Progenitor cell of endocrine pancreas (in vitro differentiated cells): ENCODE results near the gene ID4. TPM values are rescaled to one million over a fixed set of nuclear protein-coding genes. Genes with fewer than 3 reads are reported as not detected.

Experiments
- DNase-seq: peaks from one replicate; pipeline ENCODE4 v3.0.0; 2021; ENCODE audit warnings: low spot score; ENCODE audit not compliant: unreplicated experiment
- H3K27ac Mint-ChIP-seq: 2 replicates; pipeline ENCODE4 v1.8.0; 2021; ENCODE audit warnings: mild to moderate bottlenecking, moderate library complexity, mixed read lengths
- H3K27me3 Mint-ChIP-seq: 2 replicates; pipeline ENCODE4 v1.8.0; 2021; ENCODE audit warnings: mixed read lengths
- H3K36me3 Mint-ChIP-seq: 2 replicates; pipeline ENCODE4 v1.8.0; 2022; ENCODE audit warnings: mixed read lengths; ENCODE audit not compliant: insufficient read depth
- H3K4me1 Mint-ChIP-seq: 2 replicates; pipeline ENCODE4 v1.8.0; 2021; ENCODE audit warnings: low read depth, mixed read lengths
- H3K4me3 Mint-ChIP-seq: 2 replicates; pipeline ENCODE4 v1.8.0; 2021; ENCODE audit warnings: low read depth, mild to moderate bottlenecking, moderate library complexity, mixed read lengths
- H3K9me3 Mint-ChIP-seq: 2 replicates; pipeline ENCODE4 v1.8.0; 2021; ENCODE audit warnings: low read depth, mixed read lengths
- total RNA-seq: library from RNA; stranded (reverse); gene quantifications from 2 replicates; pipeline ENCODE4 v1.2.1, GENCODE V29; 2021
- TF ChIP-seq, protein P1 (sequence below): fragments of 200-600 bp; sonication (generic); IDR thresholded peaks from one replicate; pipeline ENCODE4 v1.5.0; 2021; ENCODE audit warnings: antibody characterized with exemption, mild to moderate bottlenecking; ENCODE audit not compliant: unreplicated experiment

The ID4 gene
- total RNA-seq, 1 donor from 2014 or later, result 47.9 TPM

DNA sequence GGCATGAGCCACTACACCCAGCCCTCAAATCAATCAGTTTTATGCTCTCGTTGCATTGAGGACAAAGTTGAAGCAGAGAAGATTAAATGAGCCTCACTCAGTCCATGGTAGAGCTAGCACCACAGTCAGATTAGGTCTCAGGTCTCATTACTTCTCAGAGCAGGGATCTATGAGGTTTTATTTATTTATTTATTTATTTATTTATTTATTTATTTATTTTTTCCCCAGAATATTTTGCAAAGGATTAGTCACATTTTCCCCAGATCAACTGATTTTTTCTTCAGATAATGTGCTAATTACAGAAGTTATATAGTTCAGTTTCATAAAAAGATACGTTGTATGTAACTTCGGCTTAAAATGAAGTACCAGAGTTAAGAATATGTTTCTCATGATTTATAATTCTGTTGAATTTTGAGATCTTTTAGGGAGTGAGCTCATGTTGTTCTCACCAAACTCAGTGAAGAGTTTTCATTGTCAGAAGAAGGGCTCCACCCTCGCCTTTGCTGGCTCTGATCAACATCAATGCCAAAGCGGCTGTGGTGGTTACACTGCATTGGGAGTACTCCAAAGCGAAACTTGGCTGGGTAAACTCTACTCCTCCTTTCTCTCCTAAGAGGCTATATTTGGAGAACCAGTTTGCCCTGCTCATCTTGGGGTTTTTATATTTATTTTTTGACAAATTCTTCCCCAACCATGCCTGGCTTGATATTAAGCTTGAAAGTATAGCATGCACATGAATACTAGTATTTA lies 12.9 kb upstream of the ID4 start:
- H3K4me1 Mint-ChIP-seq, result peaks cover 1% of the 10 kb centered on the region
- no peak overlapping the region for H3K27ac Mint-ChIP-seq
- H3K9me3 Mint-ChIP-seq, result peaks cover 7% of the 10 kb centered on the region
- H3K4me3 Mint-ChIP-seq, result no peak overlapping the region
- no peak for DNase-seq
- TF ChIP-seq, protein P1, sequence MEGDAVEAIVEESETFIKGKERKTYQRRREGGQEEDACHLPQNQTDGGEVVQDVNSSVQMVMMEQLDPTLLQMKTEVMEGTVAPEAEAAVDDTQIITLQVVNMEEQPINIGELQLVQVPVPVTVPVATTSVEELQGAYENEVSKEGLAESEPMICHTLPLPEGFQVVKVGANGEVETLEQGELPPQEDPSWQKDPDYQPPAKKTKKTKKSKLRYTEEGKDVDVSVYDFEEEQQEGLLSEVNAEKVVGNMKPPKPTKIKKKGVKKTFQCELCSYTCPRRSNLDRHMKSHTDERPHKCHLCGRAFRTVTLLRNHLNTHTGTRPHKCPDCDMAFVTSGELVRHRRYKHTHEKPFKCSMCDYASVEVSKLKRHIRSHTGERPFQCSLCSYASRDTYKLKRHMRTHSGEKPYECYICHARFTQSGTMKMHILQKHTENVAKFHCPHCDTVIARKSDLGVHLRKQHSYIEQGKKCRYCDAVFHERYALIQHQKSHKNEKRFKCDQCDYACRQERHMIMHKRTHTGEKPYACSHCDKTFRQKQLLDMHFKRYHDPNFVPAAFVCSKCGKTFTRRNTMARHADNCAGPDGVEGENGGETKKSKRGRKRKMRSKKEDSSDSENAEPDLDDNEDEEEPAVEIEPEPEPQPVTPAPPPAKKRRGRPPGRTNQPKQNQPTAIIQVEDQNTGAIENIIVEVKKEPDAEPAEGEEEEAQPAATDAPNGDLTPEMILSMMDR, result no peak
- peaks cover 4% of the 10 kb centered on the region for H3K36me3 Mint-ChIP-seq
- H3K27me3 Mint-ChIP-seq, result no peaks in the 10 kb centered on the region

DNA sequence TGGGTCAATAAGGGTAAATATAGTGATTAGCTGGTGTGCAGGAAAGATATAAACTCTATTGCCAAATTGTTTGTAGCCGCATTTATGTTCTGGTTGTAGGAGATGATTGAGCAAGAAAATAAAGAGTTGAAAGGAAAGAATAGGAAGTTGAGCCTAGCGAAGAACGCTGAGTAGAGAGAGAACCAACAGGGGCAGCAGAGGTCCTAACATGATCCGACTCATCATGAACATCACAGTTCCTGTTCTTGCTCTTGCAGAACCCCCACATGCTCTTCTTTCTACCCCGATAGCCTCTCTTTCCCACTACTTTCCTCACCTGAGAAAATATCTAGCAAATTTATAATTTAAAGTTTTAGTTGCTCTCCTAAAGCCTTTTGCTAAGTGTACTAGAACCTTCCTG lies 9.9 kb upstream of the ID4 start:
- no peak overlapping the region for H3K4me3 Mint-ChIP-seq
- H3K9me3 Mint-ChIP-seq, result peaks cover 7% of the 10 kb centered on the region
- H3K27ac Mint-ChIP-seq, result no peak overlapping the region
- no peaks in the 10 kb centered on the region for H3K27me3 Mint-ChIP-seq
- TF ChIP-seq, protein P1, result no peak
- peaks cover 4% of the 10 kb centered on the region for H3K36me3 Mint-ChIP-seq
- DNase-seq, result no peak
- H3K4me1 Mint-ChIP-seq, result no peaks in the 10 kb centered on the region

DNA sequence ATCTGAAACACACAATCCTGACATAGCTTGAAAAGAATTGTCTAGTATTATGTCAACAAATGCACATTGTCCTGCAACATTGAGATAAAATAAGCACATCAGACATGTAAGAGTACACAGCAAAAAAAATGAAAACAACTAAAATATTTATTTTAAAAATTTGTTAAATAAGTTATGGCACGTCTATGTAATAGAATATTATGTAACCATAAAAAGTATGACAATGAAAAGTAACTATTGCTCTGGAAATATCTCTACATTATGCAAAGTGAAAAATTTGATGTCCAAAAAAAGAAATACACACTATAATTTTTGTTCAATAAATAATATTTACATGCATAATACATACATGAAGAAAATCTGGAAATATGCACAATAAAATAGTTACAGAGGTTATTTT lies 9.3 kb upstream of the ID4 start:
- no peaks in the 10 kb centered on the region for H3K27me3 Mint-ChIP-seq
- H3K4me3 Mint-ChIP-seq, result no peak overlapping the region
- no peaks in the 10 kb centered on the region for H3K4me1 Mint-ChIP-seq

DNA sequence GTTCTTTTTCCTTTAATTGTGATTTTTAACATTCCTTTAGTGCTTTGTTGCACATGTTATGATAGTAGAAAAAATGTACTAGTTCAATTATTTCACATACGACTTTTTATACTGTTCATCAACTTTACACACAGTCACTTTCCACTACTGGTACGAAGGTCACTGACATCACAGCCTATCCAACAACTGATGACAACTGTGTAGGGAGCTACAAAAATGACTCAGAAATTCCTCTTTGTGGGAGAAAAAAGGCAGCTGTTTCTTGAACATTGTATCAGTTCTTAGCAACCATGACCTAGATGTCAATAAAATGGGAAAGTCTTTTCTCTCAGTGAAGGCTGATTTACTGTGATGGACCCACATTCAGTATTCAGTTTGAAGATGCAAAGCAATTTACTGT lies 7.0 kb upstream of the ID4 start:
- no peak overlapping the region for H3K27ac Mint-ChIP-seq
- H3K9me3 Mint-ChIP-seq, result peaks cover 7% of the 10 kb centered on the region
- no peak for DNase-seq
- TF ChIP-seq, protein P1, result no peak
- no peak overlapping the region for H3K4me3 Mint-ChIP-seq
- peaks cover 4% of the 10 kb centered on the region for H3K36me3 Mint-ChIP-seq
- H3K27me3 Mint-ChIP-seq, result no peaks in the 10 kb centered on the region
- peaks cover 3% of the 10 kb centered on the region for H3K4me1 Mint-ChIP-seq

More for the DNA sequence above, 9.3 kb upstream of the ID4 start:
- no peak for DNase-seq
- Mint-ChIP-seq H3K36me3 (peaks cover 4% of the 10 kb centered on the region), H3K9me3 (peaks cover 7% of the 10 kb centered on the region), H3K27ac (no peak overlapping the region)
- TF ChIP-seq, protein P1, result no peak

DNA sequence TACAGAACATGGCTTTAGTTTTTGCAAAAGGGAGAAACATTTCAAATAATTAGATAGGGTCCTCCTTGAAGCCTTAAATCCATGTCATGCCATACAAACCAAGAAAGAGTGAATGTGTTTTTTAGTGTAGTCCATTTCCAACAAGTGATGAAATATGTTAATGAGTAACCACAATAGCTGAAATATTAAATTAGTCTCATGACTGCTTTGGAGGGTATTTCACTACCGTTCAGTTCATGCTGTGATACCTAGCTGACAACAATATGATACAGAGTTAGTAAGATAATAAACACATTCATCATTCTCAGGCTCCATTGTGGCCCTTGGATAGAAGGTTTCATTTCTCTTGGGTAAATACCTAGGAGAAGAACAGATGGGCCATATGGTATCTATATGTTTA lies 5.8 kb upstream of the ID4 start:
- peaks cover 6% of the 10 kb centered on the region for H3K4me1 Mint-ChIP-seq

More for the DNA sequence above, 5.8 kb upstream of the ID4 start:
- Mint-ChIP-seq H3K9me3 (peaks cover 7% of the 10 kb centered on the region), H3K36me3 (peaks cover 4% of the 10 kb centered on the region), H3K4me3 (no peak overlapping the region), H3K27ac (no peak overlapping the region), H3K27me3 (peaks cover 2% of the 10 kb centered on the region)
- TF ChIP-seq, protein P1, result no peak
- DNase-seq, result no peak
